GM12878 (cell line): ENCODE measurements around the gene DOLPP1. TPM values are rescaled to one million over a fixed set of nuclear protein-coding genes. Genes with fewer than 3 reads are reported as not detected.

Experiments
- ATF7 ChIP-seq: fragments of 450-650 bp; IDR thresholded peaks from 2 replicates; pipeline ENCODE4 v1.6.1; 2016; ENCODE audit warnings: low read depth, mild to moderate bottlenecking
- CBX5 ChIP-seq: sonication (generic); IDR thresholded peaks from 2 replicates; pipeline ENCODE4 v1.6.1; 2016; ENCODE audit warnings: low read depth, moderate library complexity, mild to moderate bottlenecking, inconsistent platforms
- CHD1 ChIP-seq: IDR thresholded peaks from 2 replicates; pipeline ENCODE4 v1.6.1; 2012; ENCODE audit warnings: low read depth, low read length, improper control_type of control experiment
- EGR1 ChIP-seq, 2 experiments: IDR thresholded peaks; 1 replicate in 1 of 2; 2 replicates in 1 of 2; pipeline ENCODE4 v1.6.1; 2011 to 2012; ENCODE audit warnings: low read depth in 2 of 2, low read length in 2 of 2, borderline replicate concordance in 1 of 2, mild to moderate bottlenecking in 1 of 2, moderate library complexity in 1 of 2
- EP300 ChIP-seq, 2 experiments: fragments of 150-350 bp in 1 of 2; IDR thresholded peaks; 2 replicates each; pipeline ENCODE4 v1.6.1; 2011 to 2012; ENCODE audit warnings: low read depth in 2 of 2, low read length in 2 of 2, borderline replicate concordance in 1 of 2, improper control_type of control experiment in 1 of 2, inconsistent platforms in 1 of 2; ENCODE audit not compliant: control insufficient read depth in 1 of 2
- ESRRA ChIP-seq: IDR thresholded peaks from 2 replicates; pipeline ENCODE4 v1.6.1; 2012; ENCODE audit warnings: mild to moderate bottlenecking, low read length, improper control_type of control experiment
- GATAD2B ChIP-seq: fragments of 450-650 bp; conservative IDR thresholded peaks from 2 replicates; pipeline ENCODE4 v1.6.1; 2017; ENCODE audit warnings: low read depth, mild to moderate bottlenecking, moderate library complexity
- JUNB ChIP-seq: IDR thresholded peaks from 2 replicates; pipeline ENCODE4 v1.6.1; 2016; ENCODE audit warnings: antibody characterized with exemption, mild to moderate bottlenecking
- JUND ChIP-seq: IDR thresholded peaks from 2 replicates; pipeline ENCODE4 v1.6.1; 2012; ENCODE audit warnings: low read depth, mild to moderate bottlenecking, low read length, improper control_type of control experiment, moderate library complexity
- KLF5 ChIP-seq: fragments of 450-650 bp; IDR thresholded peaks from 2 replicates; pipeline ENCODE4 v1.6.1; 2014; ENCODE audit warnings: mild to moderate bottlenecking; ENCODE audit not compliant: partially characterized antibody
- NKRF ChIP-seq: fragments of 450-650 bp; conservative IDR thresholded peaks from 2 replicates; pipeline ENCODE4 v1.6.1; 2017; ENCODE audit warnings: mild to moderate bottlenecking, moderate library complexity
- NR2F1 ChIP-seq: fragments of 450-650 bp; conservative IDR thresholded peaks from 2 replicates; pipeline ENCODE4 v1.6.1; 2017; ENCODE audit warnings: mild to moderate bottlenecking
- NRF1 ChIP-seq: conservative IDR thresholded peaks from 2 replicates; pipeline ENCODE4 v1.6.1; 2011; ENCODE audit warnings: mild to moderate bottlenecking, low read depth, low read length, improper control_type of control experiment
- POLR2AphosphoS2 ChIP-seq: IDR thresholded peaks from 2 replicates; pipeline ENCODE4 v1.6.1; 2011; ENCODE audit warnings: low read depth, mild to moderate bottlenecking, low read length, improper control_type of control experiment, moderate library complexity
- POLR2AphosphoS5 ChIP-seq: IDR thresholded peaks from 2 replicates; pipeline ENCODE4 v1.6.1; 2011; ENCODE audit warnings: mild to moderate bottlenecking, low read length, inconsistent platforms
- YY1 ChIP-seq: IDR thresholded peaks from 2 replicates; pipeline ENCODE4 v1.6.1; 2011; ENCODE audit warnings: low read depth, mild to moderate bottlenecking, low read length
- ZBTB11 ChIP-seq: fragments of 450-650 bp; formaldehyde crosslinking; IDR thresholded peaks from 2 replicates; pipeline ENCODE4 v1.5.0; 2022; ENCODE audit warnings: mild to moderate bottlenecking, missing genetic modification characterization
- ZBTB4 ChIP-seq: fragments of 450-650 bp; formaldehyde crosslinking; IDR thresholded peaks from 2 replicates; pipeline ENCODE4 v1.4.0; 2022; ENCODE audit warnings: mild to moderate bottlenecking, moderate library complexity
- ZNF207 ChIP-seq: fragments of 450-650 bp; IDR thresholded peaks from 2 replicates; pipeline ENCODE4 v1.6.1; 2014; ENCODE audit warnings: antibody characterized with exemption, mild to moderate bottlenecking, borderline replicate concordance
- ZSCAN29 ChIP-seq: fragments of 450-650 bp; IDR thresholded peaks from 2 replicates; pipeline ENCODE4 v1.6.1; 2017; ENCODE audit warnings: mild to moderate bottlenecking, moderate library complexity
- polyA plus RNA-seq, 11 experiments: library from polyadenylated mRNA; depleted of rRNA in 4 of 11; unstranded in 6 of 11; stranded (reverse) in 5 of 11; fragments of >200 nt; fragmentation: Nextera tagmentation in 4 of 11; fragmentation: Illumina TruSeq in 1 of 11; extraction: Ambion mirVana in 4 of 11; extraction: Trizol in 1 of 11; gene quantifications; 1 replicate in 1 of 11; 2 replicates in 10 of 11; pipeline versions ENCODE4 v1.2.1 to v1.2.3, GENCODE V29; 2011 to 2016; ENCODE audit warnings: inconsistent platforms in 2 of 11, missing spikeins in 2 of 11, low read depth in 1 of 11
- total RNA-seq, 4 experiments: library from RNA; depleted of rRNA in 3 of 4; stranded (reverse); fragments of >200 nt in 3 of 4; fragmentation: Illumina TruSeq in 1 of 4; extraction: Trizol in 1 of 4; gene quantifications; 2 replicates each; pipeline versions ENCODE4 v1.2.1 to v1.2.3, GENCODE V29; 2013 to 2021

DOLPP1 gene
- total and polyA plus RNA-seq, 10 of the 15 experiments (the other 5 are each of a cell fraction or from before 2014, with no cell fraction given) = 0.76 to 19.9 (median 13.4) TPM

- TF ChIP-seq ZBTB11 (CRISPR knock-in tag) (peak; percentile 73), NRF1 (peak; percentile 67), KLF5 (peak; percentile 44), ESRRA (no peak), GATAD2B (peak; percentile 55; the same call in 1 of the 2 replicates), ZNF207 (peak; percentile 95), ATF7 (no peak), ZBTB4 (CRISPR knock-in tag) (no peak), NKRF (peak; percentile 71), YY1 (peak; percentile 83; the same call in 1 of the 2 replicates), CBX5 (no peak), POLR2AphosphoS5 (peak; percentile 89), JUND (no peak), EGR1 (IDR thresholded peaks at IDR 0.05; ENCODE audit: borderline replicate concordance in 1 of 2, low read depth in 2 of 2, low read length in 2 of 2) (no peak), ZSCAN29 (no peak), EP300 (IDR thresholded peaks at IDR 0.05; ENCODE audit: borderline replicate concordance in 1 of 2, control insufficient read depth in 1 of 2, low read depth in 2 of 2, low read length in 2 of 2) (no peak), JUNB (no peak), POLR2AphosphoS2 (peak; percentile 80), NR2F1 (0 out of 2 replicates have a peak, but pooled peaks have one; percentile 13), CHD1 (no peak)
Observed at GRCh38 chr9:129036241-129036922, 44.5 kb upstream of the DOLPP1 start, which contains the start of gene MIGA2 (continued).
